ENCODE data around the gene AFF3.

The AFF3 gene

DNA sequence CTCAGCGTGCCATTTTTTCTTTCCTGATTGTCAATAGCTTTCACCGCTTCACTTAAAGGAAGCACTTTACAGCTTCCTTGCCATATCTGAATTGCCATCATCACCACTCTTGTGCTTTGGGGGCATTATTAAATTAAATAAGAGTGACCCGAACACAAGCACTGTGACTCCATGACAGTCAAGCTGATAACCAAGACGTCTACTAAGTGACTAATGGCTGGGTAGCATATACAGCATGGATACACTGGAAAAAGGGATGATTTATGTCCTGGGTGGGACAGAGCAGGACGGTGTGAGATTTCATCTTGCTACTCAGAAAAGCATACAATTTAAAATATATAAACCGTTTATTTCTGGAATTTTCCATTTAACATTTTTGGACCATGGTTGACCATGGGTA is 24.3 kb upstream of the AFF3 start:
- TF ChIP-seq, protein P1, sequence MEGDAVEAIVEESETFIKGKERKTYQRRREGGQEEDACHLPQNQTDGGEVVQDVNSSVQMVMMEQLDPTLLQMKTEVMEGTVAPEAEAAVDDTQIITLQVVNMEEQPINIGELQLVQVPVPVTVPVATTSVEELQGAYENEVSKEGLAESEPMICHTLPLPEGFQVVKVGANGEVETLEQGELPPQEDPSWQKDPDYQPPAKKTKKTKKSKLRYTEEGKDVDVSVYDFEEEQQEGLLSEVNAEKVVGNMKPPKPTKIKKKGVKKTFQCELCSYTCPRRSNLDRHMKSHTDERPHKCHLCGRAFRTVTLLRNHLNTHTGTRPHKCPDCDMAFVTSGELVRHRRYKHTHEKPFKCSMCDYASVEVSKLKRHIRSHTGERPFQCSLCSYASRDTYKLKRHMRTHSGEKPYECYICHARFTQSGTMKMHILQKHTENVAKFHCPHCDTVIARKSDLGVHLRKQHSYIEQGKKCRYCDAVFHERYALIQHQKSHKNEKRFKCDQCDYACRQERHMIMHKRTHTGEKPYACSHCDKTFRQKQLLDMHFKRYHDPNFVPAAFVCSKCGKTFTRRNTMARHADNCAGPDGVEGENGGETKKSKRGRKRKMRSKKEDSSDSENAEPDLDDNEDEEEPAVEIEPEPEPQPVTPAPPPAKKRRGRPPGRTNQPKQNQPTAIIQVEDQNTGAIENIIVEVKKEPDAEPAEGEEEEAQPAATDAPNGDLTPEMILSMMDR (IDR thresholded peaks at IDR 0.05), result no peak

- TF ChIP-seq, protein P1 (IDR thresholded peaks at IDR 0.05), result no peak
These were observed 21.2 kb upstream of the AFF3 start for GRCh38 chr2:100163605-100164004.

- TF ChIP-seq, protein P1 (IDR thresholded peaks at IDR 0.05), result no peak
These were observed 19.7 kb upstream of the AFF3 start for GRCh38 chr2:100161945-100162620.

- TF ChIP-seq, protein P1 (IDR thresholded peaks at IDR 0.05), result no peak
These were observed 18.0 kb upstream of the AFF3 start for GRCh38 chr2:100160396-100160795.

DNA sequence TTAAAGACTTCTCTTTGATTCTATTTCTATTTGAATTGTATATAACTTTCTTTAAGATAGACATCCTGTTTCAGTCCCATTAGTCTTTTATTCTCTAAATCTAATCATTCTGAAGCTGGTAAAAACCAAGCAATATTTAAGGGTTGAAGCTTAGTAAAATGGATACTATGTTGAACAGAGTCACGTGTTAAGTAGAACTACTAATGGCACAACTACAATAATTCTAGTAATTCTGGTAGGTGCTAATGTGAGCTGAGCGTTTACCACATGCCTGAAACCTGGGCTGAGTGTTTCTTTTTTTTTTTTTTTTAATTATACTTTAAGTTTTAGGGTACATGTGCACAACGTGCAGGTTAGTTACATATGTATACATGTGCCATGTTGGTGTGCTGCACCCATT is 8.9 kb upstream of the AFF3 start:
- TF ChIP-seq, protein P1 (IDR thresholded peaks at IDR 0.05), result no peak

DNA sequence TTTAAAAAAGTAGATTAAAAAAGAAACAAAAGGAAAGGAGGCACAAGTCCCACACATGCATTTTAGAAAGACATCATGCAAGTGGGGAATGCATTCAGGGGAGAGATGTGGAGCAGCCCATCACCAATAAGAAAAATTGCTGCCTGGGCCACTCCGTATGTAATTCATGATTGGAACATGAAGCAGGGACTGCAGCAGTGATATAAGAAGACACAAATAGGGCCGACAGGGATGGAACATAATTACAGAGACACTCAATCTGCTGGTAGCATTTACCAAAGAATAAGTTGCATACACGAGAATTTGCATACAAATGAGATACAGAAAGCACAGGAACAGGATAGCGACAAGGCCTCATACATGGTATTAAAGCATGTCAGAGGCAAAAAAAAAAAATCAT is 6.5 kb upstream of the AFF3 start:
- TF ChIP-seq, protein P1 (IDR thresholded peaks at IDR 0.05), result no peak

- TF ChIP-seq, protein P1 (IDR thresholded peaks at IDR 0.05), result no peak
These were observed 4.2 kb upstream of the AFF3 start for GRCh38 chr2:100146657-100146960.

All from LNCAP (cell line).